Measurements from ENCODE around the gene TNFRSF1B.

TNFRSF1B gene

DNA sequence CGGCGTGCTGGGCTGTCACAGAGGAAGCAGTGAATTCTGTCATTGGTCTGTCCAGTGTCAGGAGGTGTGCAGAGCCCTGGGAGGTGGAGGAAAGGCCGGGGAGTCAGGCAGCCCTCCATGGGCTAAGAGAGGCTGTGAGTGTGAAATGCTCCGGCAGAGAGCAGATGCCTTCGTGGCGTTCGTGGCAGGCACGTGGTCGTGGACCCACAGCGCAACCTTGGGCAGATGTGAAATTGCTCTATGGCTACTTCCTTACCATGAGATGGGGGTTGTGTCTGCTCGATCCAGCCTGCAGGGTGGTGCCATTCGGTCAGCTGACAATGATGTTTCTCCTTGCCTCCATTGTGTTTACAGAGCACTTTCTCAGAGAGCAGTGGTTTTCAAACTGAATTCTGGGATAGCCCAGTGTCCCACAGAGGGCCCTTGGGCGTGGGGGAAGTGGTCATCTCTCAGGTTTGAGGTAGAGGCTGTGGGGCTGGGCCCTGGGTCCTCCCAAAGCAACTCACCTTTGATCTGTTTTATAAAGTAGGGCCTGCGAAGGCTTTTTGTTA, 27.9 kb downstream of the TNFRSF1B start:
- no peak for DNase-seq (ENCODE audit: low read depth)

DNA sequence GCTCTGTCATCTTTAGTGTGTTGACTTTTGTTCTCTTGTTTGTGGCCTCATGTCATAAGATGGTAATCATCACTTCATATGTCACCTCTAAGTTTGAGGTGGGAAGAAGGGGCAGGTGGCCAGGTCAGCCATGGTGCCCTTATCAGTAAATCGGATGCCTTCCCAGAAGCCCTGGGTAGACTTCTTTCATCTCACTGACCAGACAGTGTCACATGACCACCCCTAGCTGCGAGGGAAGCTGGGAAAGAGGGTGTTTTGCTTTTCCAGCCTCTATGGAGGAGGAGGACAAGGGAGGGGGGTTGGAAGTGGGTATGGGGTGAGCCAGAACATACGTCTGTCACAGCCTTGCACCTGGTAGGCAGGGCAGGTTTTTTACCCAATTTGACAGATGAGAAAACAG, 28.6 kb downstream of the TNFRSF1B start:
- no peak for DNase-seq (ENCODE audit: low read depth)

DNA sequence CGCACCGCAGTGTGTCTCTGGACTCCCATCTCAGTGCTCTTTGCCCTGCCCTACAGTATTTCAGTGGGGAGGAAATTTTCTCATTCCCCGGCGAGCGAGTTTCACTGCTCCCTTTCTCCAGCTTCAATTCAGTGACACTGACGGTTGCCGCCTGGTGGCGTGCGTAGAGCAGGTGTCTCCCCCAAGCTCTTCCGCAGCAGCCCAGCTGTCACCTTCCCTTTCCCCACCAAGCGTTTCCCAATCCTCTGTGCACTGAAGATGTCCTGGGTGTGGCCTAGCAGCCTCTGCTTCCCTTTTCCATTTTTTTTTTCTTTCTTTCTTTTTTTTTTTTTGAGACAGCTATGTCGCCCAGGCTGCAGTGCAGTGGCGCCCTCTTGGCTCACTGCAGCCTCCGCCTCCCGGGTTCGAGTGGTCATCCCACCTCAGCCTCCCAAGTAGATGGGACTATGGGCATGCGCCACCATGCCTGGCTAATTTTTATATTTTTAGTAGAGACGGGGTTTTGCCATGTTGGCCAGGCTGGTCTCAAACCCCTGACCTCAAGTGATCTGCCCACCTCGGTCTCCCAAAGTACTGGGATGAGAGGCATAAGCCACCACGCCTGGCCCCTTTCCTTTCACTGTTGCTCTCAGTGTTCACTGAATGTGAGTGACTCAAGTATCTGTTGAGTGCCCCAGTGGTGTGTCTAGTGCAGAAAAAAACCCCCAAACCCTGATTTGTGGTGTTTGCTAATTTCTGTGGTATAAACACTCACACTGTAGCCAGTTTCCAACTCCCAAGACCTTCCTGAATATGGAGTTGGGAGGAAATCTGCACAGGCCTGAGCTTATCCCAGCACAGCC, 30.1 kb downstream of the TNFRSF1B start:
- no peak for DNase-seq (ENCODE audit: low read depth)

DNA sequence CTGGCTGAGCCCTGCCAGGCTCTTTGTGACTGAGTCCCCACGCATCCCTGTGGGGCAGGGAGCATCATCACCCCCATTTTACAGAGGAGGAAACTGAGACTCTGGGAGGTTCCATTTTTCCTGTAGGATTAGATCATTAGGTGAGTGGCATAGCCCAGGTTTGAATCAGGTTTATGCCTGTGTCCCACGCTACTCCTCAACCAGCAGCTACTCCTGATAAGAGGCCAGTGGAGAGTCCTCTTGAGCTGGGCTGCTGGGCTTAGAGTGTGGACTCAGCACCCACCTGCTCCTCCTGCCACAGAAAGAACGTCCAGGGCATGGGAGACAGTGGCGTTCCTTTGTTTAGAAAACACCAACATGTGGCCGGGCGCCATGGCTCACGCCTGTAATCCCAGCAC, 30.7 kb downstream of the TNFRSF1B start:
- no peak for DNase-seq (ENCODE audit: low read depth)

DNA sequence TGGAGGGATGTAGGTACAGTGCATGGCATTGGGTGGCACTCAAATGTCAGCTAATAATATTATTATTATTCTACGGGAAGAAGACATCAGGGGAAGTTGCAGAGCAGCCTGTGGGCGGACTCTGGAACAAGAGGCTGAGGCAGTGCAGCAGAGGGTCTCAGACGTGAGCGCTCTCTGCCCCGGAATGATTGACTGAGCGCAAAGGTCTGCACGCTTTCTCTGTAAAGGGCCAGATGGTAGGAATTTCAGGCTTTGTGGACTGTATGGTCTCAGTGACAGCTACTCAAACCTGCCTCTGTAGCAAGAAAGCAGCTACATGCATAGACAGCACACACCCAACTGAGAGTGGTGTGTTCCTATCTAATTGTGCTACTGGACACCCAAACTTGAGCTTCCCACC, 33.4 kb downstream of the TNFRSF1B start:
- no peak for DNase-seq (ENCODE audit: low read depth)

DNA sequence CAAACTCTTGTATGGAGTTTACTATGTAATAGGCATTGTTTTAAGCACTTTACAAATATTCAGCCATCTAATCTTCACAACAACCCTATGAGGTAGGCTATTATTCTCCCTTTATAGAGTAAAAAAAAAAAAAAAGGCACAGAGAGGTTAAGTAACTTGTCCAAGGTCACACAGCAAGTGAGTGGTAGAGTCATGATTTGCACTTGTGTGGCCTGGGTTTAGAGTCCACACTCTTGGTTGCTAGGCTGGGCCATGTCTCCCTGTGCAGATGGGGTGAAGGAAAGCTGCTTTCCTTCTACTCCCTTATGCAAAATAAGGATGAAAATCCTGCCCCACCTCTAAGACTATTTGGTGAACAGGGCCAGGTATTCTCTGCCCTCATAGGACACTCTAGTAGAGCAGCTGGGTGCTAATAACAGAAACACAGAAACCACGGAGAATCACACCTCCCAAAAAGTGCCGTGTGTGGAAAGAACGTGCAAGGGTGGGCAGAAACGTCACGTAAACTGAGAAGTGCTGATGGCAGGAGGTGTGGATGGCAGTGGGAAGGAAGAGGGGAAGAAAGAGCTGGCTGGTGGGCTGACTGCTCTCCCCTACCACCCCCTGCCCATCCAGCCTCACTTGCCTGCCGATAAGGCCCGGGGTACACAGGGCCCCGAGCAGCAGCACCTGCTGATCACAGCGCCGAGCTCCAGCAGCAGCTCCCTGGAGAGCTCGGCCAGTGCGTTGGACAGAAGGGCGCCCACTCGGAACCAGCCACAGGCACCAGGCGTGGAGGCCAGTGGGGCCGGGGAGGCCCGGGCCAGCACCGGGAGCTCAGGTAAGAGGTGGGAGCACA, 34.8 kb downstream of the TNFRSF1B start:
- DNase-seq (ENCODE audit: low read depth) = no peak

DNA sequence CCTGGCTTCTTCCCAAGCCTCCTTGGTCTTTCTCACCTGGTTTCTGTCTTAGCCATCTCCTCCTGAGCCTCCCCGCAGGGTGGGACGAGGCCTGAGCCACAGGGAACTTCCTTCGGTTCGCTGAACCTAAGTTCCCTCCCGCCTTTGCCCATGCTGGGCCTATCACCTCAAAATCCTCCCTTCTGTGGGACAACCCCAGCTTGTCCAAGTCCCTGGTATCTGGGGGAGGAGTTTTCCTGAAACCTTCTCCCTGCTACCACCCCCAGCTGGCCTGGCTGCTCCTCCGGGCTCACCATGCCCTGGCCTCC, 35.4 kb downstream of the TNFRSF1B start:
- DNase-seq (ENCODE audit: low read depth) = no peak

DNA sequence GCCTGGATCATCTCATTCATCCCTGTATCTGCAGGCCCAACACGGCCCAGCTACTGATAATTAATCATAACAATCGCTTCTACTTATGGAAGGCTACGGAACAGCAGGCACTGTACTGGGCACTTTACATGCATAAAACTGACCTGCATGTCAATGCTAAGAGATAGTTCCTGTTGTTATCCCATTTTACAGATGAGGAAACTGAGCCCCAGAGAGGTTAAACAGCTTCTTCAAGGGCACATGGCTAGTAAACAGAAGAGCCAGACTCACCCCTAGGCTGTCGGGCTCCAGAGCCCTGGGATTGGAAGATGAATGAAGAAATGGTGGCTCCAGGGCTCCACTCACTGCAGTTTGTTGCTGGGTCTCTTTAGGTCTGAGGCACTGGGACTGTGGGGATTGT, 35.8 kb downstream of the TNFRSF1B start:
- no peak for DNase-seq (ENCODE audit: low read depth)

DNA sequence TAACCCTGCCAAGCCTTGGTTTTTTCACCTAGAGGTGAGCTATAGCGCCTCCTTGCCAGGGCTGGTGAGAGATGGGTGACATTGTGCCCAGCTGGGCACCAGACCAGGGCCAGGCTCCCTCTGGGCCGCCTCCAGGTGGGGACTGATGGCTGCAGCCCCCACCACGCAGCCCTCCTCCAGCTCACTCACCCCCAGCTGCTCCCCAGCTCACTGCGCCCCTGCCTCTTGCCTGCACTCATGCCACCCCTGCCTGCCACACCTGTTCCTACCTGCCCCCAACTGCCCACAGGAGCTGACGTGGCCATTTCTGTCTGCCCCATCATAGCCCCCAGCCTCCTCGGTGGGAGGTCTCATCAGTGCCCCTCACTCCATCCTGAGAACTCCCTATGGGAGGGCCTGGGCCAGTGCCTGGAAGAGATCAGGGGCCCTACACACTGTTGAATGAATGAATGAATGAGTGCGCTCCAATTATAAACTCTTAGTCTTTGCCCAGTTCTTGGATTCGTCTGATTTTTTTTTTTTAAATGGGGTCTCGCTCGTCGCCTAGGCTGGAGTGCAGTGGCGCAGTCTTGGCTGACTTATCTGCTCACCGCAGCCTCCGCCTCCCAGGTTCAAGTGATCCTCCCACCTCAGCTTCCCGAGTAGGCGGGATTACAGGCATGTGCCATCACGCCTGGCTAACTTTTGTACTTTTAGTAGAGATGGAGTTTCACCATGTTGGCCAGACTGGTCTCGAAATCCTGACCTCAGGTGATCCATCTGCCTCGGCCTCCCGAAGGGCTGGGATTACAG, 36.6 kb downstream of the TNFRSF1B start:
- DNase-seq (ENCODE audit: low read depth) = no peak

DNA sequence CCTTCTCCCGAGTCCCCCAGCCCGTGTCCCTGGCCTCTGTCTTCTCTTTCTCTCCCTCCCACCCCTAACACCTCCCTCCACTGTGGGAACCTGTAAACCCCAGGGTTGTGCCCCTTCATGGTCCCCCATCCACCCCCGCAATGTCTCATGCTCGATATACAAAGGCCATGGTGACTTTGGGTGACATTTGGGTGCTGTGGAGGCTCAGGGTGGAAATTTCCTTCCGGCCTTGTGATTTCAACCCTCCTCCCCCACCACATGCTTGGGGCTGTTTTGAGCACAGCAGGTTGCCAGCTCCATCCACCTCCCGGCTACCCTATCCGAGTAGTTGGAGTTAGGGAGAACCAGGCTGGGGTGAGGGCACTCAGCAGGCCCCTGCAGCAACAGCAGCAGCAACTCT, 37.3 kb downstream of the TNFRSF1B start:
- DNase-seq (ENCODE audit: low read depth) = no peak

DNA sequence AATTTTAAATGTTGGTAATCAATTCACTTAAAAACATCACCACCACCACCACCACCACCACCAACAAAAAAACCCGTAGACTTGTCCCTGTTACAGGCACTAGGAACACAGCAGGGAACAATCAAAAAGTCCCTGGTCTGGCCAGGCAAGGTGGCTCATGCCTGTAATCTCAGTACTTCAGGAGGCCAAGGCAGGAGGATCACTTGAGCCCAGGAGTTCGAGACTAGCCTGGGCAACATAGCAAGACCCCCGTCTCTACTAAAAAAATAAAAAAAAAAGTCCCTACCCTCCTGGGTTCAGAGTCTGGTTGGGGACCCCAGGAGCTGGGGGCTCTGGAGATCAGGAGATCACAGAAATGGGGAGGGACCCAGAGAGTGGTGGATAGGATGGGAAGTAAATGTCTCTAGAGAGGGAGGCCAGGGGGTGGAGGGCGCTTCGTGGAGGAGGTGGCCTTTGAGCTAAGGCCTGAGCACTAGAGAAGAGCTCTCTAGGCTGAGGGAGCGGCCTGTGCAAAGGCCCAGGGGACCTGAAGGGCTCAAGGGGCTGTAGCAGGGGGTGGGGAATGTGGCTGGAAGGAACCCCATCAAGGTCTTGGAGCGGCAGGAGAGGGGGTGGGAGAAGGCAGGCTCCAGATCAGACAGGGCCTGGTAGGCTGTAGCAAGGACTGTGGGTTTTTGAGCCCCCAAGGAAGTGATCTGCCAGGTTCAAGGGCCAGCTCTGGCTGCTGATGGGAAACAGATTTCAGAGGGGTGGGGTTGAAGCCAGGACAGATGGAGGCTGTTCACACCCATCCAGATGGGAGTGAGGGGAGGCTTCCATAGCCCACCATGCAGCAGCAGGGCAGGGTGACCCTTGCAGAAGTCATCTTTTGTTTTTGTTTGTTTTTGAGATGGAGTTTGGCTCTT, 38.2 kb downstream of the TNFRSF1B start:
- DNase-seq (ENCODE audit: low read depth) = no peak

DNA sequence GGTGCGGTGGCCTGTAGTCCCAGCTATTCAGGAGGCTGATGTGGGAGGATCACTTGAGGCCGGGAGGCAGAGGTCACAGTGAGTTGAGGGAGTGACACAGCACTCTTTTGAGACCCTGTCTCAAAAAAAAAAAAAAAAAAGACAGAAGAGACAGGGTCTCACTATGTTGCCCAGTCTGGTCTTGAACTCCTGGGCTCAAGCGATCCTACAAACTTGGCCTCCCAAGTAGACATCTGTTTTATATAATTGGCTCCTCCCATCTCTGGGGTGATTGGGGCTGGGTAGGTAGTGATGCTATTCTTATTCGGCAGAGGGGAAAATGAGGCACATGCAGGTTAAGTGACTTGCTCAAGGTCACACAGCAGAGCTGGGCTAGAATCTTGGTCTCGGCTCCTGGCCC, 39.4 kb downstream of the TNFRSF1B start:
- DNase-seq (ENCODE audit: low read depth) = no peak

DNA sequence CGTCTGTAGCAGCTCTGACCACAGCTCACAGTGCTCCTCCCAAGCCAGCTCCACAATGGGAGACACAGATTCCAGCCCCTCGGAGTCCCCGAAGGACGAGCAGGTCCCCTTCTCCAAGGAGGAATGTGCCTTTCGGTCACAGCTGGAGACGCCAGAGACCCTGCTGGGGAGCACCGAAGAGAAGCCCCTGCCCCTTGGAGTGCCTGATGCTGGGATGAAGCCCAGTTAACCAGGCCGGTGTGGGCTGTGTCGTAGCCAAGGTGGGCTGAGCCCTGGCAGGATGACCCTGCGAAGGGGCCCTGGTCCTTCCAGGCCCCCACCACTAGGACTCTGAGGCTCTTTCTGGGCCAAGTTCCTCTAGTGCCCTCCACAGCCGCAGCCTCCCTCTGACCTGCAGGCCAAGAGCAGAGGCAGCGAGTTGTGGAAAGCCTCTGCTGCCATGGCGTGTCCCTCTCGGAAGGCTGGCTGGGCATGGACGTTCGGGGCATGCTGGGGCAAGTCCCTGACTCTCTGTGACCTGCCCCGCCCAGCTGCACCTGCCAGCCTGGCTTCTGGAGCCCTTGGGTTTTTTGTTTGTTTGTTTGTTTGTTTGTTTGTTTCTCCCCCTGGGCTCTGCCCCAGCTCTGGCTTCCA, 40.1 kb downstream of the TNFRSF1B start:
- no peak for DNase-seq (ENCODE audit: low read depth)

DNA sequence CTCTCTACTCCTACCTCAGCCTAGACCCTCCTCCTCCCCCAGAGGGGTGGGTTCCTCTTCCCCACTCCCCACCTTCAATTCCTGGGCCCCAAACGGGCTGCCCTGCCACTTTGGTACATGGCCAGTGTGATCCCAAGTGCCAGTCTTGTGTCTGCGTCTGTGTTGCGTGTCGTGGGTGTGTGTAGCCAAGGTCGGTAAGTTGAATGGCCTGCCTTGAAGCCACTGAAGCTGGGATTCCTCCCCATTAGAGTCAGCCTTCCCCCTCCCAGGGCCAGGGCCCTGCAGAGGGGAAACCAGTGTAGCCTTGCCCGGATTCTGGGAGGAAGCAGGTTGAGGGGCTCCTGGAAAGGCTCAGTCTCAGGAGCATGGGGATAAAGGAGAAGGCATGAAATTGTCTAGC, 41.5 kb downstream of the TNFRSF1B start:
- DNase-seq (ENCODE audit: low read depth) = no peak

DNA sequence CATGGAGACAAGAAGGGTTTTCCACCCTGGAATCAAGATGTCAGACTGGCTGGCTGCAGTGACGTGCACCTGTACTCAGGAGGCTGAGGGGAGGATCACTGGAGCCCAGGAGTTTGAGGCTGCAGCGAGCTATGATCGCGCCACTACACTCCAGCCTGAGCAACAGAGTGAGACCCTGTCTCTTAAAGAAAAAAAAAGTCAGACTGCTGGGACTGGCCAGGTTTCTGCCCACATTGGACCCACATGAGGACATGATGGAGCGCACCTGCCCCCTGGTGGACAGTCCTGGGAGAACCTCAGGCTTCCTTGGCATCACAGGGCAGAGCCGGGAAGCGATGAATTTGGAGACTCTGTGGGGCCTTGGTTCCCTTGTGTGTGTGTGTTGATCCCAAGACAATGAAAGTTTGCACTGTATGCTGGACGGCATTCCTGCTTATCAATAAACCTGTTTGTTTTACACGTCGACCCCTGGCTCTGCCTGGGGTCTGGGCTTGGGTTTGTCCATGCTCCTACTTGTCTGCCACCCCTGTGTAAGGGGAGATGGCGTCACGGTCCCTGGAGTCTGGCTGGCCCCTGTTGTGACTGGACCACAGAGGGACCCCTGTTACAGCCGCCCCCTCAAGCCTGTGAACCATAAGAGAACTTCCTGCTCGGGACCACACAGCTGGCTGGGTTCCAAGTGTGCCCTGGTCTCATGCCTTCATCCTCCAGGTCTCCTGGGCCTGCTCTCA, 42.1 kb downstream of the TNFRSF1B start:
- DNase-seq (ENCODE audit: low read depth) = peak; percentile 23

DNA sequence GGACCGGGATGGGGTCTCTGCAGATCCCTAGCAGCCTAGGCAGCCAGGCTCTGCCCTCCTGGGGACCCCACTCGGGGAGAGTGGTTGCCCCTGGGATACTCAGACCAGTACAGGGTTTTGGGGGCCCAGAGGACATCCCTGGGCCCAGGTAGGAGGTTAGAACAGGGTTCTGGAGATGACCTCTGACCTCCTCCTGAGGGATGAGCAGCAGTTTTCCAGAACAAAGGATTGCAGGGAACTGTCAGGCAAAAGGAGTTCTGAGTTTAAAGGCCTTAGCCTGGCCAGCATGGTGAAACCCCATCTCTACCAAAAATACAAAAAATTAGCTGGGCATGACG, 42.7 kb downstream of the TNFRSF1B start:
- no peak for DNase-seq (ENCODE audit: low read depth)

DNA sequence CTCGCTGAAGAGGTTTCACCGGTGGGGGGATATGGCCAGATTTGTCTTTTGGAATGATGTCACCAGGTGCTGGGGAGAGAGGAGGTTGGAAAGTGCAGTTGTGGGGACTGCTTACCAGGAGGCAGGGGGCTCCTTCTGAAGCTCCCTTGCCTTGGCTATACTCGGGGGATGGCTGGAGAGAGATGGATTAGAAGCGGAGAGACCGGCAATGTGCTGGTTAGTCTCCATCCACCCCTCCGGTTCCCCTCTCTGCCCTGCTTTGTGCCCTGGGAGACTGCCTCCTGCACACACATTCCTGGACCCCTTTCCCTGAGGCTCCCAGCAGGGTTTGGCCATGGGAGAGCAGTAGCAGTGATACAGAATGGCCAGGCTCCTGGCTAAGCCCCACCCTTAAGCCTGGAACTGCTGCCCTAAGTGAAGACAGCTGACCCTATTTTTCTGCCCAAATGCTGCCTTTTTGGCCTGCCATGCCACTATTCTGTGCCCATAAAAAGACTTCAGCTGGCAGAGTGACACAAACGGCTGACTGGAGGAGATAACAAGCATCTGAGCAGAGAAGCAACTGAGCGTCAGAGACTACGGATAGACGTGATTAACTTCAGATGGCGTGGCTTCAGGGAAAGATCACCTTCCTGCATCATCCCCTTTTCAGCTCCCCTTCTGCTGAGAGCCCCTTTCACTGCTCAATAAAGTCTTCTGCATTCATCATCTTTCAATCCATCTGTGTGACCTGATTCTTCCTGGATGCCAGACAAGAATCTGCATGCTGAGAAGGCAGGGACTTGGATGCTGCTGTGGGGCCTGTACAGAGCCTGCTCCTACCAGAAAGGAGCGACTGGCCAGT, 48.5 kb downstream of the TNFRSF1B start:
- DNase-seq (ENCODE audit: low read depth) = no peak

DNA sequence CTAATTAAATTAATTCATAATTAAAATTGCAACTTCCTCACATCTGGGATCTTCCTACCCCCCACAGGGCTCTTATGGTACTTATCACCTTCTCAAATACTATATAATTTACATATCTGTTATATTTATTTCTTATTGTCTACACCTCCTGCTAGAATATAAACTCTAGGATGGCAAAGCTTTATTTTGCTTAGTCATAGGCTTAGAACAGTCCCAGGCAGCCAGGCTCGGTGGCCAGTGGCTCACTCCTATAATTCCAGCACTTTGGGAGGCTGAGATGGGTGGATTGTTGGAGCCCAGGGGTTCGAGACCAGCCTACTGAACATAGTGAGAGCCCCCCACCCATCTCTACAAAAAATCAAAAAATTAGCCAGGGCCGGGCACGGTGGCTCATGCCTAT, 53.0 kb downstream of the TNFRSF1B start:
- DNase-seq (ENCODE audit: low read depth) = no peak

DNA sequence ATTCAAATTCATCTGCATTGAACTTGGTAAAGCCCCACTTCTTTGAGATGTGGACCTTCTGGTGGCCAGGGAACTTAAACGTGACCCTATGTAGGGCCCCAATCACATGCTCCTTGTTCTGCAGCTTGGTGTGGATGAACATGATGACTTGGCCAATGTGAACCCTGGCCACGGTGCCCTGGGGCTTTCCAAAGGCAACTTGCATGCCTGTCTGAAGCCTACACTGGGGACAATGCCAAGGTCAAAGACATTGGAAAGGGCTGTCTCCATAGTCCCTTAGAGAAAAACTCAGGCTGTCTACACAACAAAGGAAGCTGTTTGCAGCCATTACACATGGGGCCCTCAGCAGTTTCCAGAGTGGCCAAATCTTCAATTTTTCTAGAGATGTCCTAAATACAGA, 54.1 kb downstream of the TNFRSF1B start:
- DNase-seq (ENCODE audit: low read depth) = no peak

Measured in non-pigmented ciliary epithelial cell (primary cell).